ENCODE results near the gene MNX1. TPM values are rescaled to one million over a fixed set of nuclear protein-coding genes. Genes with fewer than 3 reads are reported as not detected.

The MNX1 gene
- total RNA-seq, 4 donors from 2014 or later, result 11.7 to 23.2 (median 13.1) TPM

DNA sequence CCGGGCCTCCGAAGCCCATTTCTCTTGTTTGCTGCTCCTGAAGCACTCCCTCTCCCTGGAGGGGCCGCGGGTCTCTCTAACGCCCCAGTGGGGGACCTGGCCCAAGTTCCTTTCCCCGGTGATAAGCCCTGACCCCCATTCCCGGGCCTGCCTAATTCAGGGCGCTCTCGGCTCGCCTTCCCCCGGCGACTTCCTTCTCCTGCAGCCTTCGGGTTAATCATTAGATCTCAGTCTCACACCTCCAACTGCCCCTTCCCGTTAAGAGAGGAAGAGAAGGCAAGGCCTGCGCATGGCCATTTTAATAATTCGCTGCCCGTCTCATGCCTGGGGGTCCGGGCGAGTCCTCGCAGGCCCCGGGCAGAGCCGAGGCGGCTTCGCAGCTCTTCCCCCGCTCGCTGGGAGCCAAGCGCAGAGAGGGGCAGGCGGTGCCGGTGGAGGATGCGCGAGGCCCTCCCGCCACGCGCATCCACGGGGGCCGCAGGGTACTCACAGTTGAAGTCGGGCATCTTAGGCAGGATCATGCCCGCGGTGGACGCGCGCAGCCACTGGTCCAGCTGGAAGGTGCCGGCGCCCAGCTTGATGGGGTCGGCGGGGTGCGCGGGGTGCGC, 1.2 kb downstream of the MNX1 start:
- Histone ChIP-seq H3K9me3 (no peaks in the 10 kb centered on the region), H3K27me3 (peaks cover 95% of the 10 kb centered on the region), H3K27ac (peak overlapping the region; percentile 85 to 92 (median 86)), H3K4me1 (peaks cover 3 to 64% (median 41%) of the 10 kb centered on the region in 4 donors), H3K4me3 (peak overlapping the region in 3 of 4 donors; percentile 30 to 59 (median 54)), H3K36me3 (no peaks in the 10 kb centered on the region)
- 4% methylated on average over 21 of the region's 49 CpGs; no CpG with 5 or more reads in 1 of the 2 donors for WGBS, 2 donors (ENCODE audit: low coverage in 1 of 2)
- intact Hi-C loops (cut with DNase I; ENCODE audit: low total_unique reads) (no loop called here), in situ Hi-C loops (cut with MboI; ENCODE audit: low pct_ligation_motif_present in 1 of 4, low pct_unique_long_range_greater_than_20kb in 1 of 4, low sequenced_read_pairs in 3 of 4) (no loop called here)
- peak; percentile 67 for DNase-seq
- TF ChIP-seq EP300 (IDR thresholded peaks at IDR 0.05; ENCODE audit: low read depth) (no peak), POLR2A (IDR thresholded peaks at IDR 0.05) (peak; percentile 82), POLR2AphosphoS5 (IDR thresholded peaks at IDR 0.05) (peak; percentile 41 to 72 (median 70))
- TF ChIP-seq, protein P1, sequence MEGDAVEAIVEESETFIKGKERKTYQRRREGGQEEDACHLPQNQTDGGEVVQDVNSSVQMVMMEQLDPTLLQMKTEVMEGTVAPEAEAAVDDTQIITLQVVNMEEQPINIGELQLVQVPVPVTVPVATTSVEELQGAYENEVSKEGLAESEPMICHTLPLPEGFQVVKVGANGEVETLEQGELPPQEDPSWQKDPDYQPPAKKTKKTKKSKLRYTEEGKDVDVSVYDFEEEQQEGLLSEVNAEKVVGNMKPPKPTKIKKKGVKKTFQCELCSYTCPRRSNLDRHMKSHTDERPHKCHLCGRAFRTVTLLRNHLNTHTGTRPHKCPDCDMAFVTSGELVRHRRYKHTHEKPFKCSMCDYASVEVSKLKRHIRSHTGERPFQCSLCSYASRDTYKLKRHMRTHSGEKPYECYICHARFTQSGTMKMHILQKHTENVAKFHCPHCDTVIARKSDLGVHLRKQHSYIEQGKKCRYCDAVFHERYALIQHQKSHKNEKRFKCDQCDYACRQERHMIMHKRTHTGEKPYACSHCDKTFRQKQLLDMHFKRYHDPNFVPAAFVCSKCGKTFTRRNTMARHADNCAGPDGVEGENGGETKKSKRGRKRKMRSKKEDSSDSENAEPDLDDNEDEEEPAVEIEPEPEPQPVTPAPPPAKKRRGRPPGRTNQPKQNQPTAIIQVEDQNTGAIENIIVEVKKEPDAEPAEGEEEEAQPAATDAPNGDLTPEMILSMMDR (IDR thresholded peaks at IDR 0.05), result no peak

DNA sequence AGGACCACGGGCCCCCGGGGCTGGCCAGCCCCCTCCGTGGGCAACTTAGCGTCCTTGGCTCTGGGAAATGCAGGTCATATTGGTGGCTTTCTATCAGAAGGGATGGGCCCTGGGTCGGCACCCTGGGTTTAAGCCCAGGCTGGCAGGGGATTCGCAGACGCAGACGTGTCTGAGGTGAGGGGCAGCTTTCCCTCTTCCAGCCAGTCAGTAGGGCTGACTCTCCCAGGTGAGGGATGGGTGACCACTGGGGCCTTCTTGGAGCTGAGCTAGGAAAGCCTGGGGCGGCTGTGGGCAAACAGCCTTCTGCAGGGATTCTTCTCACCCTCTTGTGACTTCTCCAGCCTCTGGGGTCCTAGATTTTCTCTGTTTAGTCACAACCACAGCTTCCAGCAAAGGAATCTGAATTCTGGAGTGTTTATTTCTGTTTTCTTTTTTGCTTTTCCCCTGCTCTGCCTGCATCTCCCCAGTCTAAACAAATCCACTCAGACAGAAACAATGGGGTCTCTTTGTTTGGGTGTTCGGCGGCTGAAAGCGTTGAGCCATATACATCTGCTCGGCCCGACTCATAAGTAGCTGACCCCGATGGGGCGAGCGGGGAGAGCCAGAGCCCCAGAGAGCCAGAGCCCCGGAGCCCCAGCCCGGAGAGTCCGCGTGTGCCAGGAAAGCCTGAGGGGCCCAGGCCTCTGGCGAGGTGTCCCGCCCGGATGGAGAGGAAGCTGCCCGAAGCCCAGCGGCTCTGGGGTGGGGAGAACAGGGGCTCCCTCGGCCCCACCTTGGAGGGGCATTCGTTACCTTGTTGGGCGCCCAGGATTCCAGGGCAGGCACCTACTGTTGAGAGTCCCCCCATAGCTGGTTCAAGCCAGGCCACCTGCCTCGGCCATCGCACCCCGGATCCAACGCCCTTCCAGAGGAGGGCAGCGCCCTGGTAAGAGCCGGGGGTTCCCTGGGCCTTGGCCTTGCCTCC, 2.0 kb downstream of the MNX1 start:
- TF ChIP-seq, protein P1 (IDR thresholded peaks at IDR 0.05), result no peak
- TF ChIP-seq EP300 (IDR thresholded peaks at IDR 0.05; ENCODE audit: low read depth) (no peak), POLR2AphosphoS5 (IDR thresholded peaks at IDR 0.05) (no peak), POLR2A (IDR thresholded peaks at IDR 0.05) (no peak)
- Histone ChIP-seq H3K27me3 (peaks cover 95% of the 10 kb centered on the region), H3K4me1 (peaks cover 8 to 64% (median 49%) of the 10 kb centered on the region in 4 donors), H3K4me3 (peak overlapping the region; percentile 10 to 59 (median 42)), H3K36me3 (no peaks in the 10 kb centered on the region), H3K9me3 (no peaks in the 10 kb centered on the region), H3K27ac (peak overlapping the region; percentile 85 to 92 (median 86))
- in situ Hi-C loops (cut with MboI; ENCODE audit: low pct_ligation_motif_present in 1 of 4, low pct_unique_long_range_greater_than_20kb in 1 of 4, low sequenced_read_pairs in 3 of 4), result no loop called here
- no peak for DNase-seq
- intact Hi-C loops (cut with DNase I; ENCODE audit: low total_unique reads), result no loop called here
- 7% methylated on average over 30 of the region's 35 CpGs; no CpG with 5 or more reads in 1 of the 2 donors for WGBS, 2 donors (ENCODE audit: low coverage in 1 of 2)

DNA sequence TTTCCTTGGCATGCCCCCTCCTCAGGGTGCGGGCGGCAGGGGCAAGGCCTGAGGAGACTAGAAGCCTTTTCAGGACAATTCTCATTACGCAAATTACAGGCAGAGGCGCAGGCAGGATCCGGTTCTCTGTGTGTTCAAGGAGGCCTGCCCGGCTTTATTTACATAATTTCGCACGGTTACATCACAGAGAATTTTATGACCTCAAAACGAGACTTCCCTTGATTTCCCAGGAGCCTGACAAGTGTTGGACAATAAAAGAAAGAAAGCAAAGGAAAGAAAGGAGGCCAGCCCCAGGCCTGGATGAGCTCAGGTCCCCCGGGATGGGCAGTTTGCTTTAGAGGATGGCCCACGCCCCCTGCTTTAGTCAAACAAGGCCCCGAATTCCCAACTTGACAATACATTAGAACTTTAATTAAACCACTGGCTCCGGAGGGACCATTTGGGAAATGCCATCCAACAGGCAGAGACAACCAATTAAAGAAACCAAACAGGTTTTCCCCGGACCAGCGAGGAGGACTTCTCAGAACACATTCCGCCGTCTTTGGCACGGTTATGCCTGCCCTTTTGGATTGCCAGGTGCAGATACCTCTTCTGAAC, 2.9 kb downstream of the MNX1 start:
- Histone ChIP-seq H3K9me3 (no peaks in the 10 kb centered on the region), H3K36me3 (no peaks in the 10 kb centered on the region), H3K4me3 (peak overlapping the region in 3 of 4 donors; percentile 30 to 59 (median 54)), H3K4me1 (peaks cover 8 to 72% (median 53%) of the 10 kb centered on the region in 4 donors), H3K27ac (peak overlapping the region; percentile 85 to 92 (median 86)), H3K27me3 (peaks cover 97% of the 10 kb centered on the region)
- no peak for TF ChIP-seq POLR2A (IDR thresholded peaks at IDR 0.05)
- TF ChIP-seq POLR2AphosphoS5 (IDR thresholded peaks at IDR 0.05), result peak in 1 of 3 donors; percentile 38
- TF ChIP-seq EP300 (IDR thresholded peaks at IDR 0.05; ENCODE audit: low read depth), result no peak
- 9 to 15% methylated on average over 13 to 18 of the region's 18 CpGs for WGBS, 2 donors (ENCODE audit: low coverage in 1 of 2)
- in situ Hi-C loops (cut with MboI; ENCODE audit: low pct_ligation_motif_present in 1 of 4, low pct_unique_long_range_greater_than_20kb in 1 of 4, low sequenced_read_pairs in 3 of 4) (no loop called here), intact Hi-C loops (cut with DNase I; ENCODE audit: low total_unique reads) (no loop called here)
- peak; percentile 66 for DNase-seq

DNA sequence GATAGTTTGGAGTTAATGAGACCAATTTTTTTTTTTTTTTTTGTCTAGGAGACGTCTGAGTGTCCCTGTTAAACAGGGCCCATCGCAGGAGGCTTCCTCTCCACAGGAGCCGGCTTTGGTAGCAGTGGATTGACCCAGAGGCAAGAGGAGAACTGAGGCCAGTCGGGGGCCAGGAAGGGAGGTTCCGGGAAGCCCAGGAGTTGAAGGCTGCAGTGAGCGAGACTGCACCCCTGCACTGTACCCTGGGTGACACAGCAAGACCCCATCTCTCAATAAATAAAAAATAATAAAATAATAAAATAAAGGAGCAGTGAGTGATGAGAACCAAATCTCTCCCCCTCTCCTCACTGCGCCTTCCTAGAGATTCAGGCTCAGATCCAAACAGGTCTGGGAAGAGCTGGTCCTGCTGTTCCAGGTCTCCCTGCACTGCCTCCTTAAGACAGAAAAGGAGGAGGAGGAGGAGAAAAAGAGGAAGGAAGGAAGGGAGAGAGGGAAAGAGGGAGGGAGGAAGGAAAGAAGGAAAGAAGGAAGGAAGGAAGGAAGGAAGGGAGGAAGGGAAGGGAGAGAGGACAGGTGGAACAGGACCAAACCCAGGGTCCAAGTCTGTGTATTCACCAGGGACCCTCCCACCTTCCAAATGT, 3.5 kb downstream of the MNX1 start:
- intact Hi-C loops (cut with DNase I; ENCODE audit: low total_unique reads), result no loop called here
- Histone ChIP-seq H3K9me3 (no peaks in the 10 kb centered on the region), H3K4me1 (peaks cover 8 to 75% (median 54%) of the 10 kb centered on the region in 4 donors), H3K27ac (peak overlapping the region; percentile 85 to 92 (median 86)), H3K27me3 (peaks cover 97% of the 10 kb centered on the region), H3K4me3 (peak overlapping the region in 1 of 4 donors; percentile 25), H3K36me3 (no peaks in the 10 kb centered on the region)
- in situ Hi-C loops (cut with MboI; ENCODE audit: low pct_ligation_motif_present in 1 of 4, low pct_unique_long_range_greater_than_20kb in 1 of 4, low sequenced_read_pairs in 3 of 4), result no loop called here
- WGBS, 2 donors (ENCODE audit: low coverage in 1 of 2), result 27% methylated on average over 7 of the region's 7 CpGs; no CpG with 5 or more reads in 1 of the 2 donors
- TF ChIP-seq EP300 (IDR thresholded peaks at IDR 0.05; ENCODE audit: low read depth) (no peak), POLR2A (IDR thresholded peaks at IDR 0.05) (no peak), POLR2AphosphoS5 (IDR thresholded peaks at IDR 0.05) (no peak)
- TF ChIP-seq, protein P1 (IDR thresholded peaks at IDR 0.05), result no peak
- DNase-seq, result no peak
